WTC11 (cell line): ENCODE measurements around the gene IL4R. TPM values are rescaled to one million over a fixed set of nuclear protein-coding genes. Genes with fewer than 3 reads are reported as not detected.

ENCODE experiments used
- ATAC-seq: fragments of 200-7000 bp; cut with Tn5 transposase; 2 replicates; pipeline ENCODE4 v1.10.0; 2021; ENCODE audit warnings: mild to moderate bottlenecking, moderate library complexity
- CTCF ChIA-PET: fragments of 300-600 bp; sonication (Branson Sonifier 250); formaldehyde crosslinking; loops from one replicate; lab custom pipeline; 2021; ENCODE audit warnings: antibody characterized with exemption; lab: Charles Lee
- POLR2A ChIA-PET: fragments of 350-600 bp; sonication (Branson Sonifier 250); formaldehyde crosslinking; loops from one replicate; lab custom pipeline; 2021; ENCODE audit warnings: antibody characterized with exemption; lab: Charles Lee
- DNase-seq: peaks from one replicate; pipeline ENCODE4 v3.0.0; 2021; ENCODE audit warnings: low spot score
- H3K27ac Mint-ChIP-seq: 2 replicates; pipeline ENCODE4 v1.8.0; 2021; ENCODE audit warnings: mixed read lengths
- H3K27me3 Mint-ChIP-seq: 2 replicates; pipeline ENCODE4 v1.8.0; 2021; ENCODE audit warnings: low read depth, mild to moderate bottlenecking, moderate library complexity, mixed read lengths
- H3K36me3 Mint-ChIP-seq: 2 replicates; pipeline ENCODE4 v1.8.0; 2021; ENCODE audit warnings: mixed read lengths
- H3K4me1 Mint-ChIP-seq: 2 replicates; pipeline ENCODE4 v1.8.0; 2022; ENCODE audit warnings: mixed read lengths
- H3K4me3 Mint-ChIP-seq: 2 replicates; pipeline ENCODE4 v1.8.0; 2021; ENCODE audit warnings: mild to moderate bottlenecking, moderate library complexity, mixed read lengths
- H3K9me3 Mint-ChIP-seq: 2 replicates; pipeline ENCODE4 v1.8.0; 2021; ENCODE audit warnings: mixed read lengths
- ATF1 ChIP-seq: sonication (generic); formaldehyde crosslinking; IDR thresholded peaks from 2 replicates; pipeline ENCODE4 v1.8.1; 2023; ENCODE audit warnings: mild to moderate bottlenecking, moderate library complexity, missing genetic modification reagents
- CBFB ChIP-seq: sonication (generic); formaldehyde crosslinking; IDR thresholded peaks from 2 replicates; pipeline ENCODE4 v1.8.1; 2022; ENCODE audit warnings: mild to moderate bottlenecking, low read depth, missing genetic modification reagents
- CREB1 ChIP-seq: sonication (generic); formaldehyde crosslinking; IDR thresholded peaks from 2 replicates; pipeline ENCODE4 v1.8.0; 2023; ENCODE audit warnings: mild to moderate bottlenecking, missing genetic modification reagents
- FOXP1 ChIP-seq: sonication (generic); formaldehyde crosslinking; IDR thresholded peaks from 2 replicates; pipeline ENCODE4 v1.8.0; 2022; ENCODE audit warnings: missing genetic modification reagents, mild to moderate bottlenecking, moderate library complexity, borderline replicate concordance
- IRF2 ChIP-seq: sonication (generic); formaldehyde crosslinking; IDR thresholded peaks from 2 replicates; pipeline ENCODE4 v1.8.0; 2022; ENCODE audit warnings: low read depth, missing genetic modification reagents, borderline replicate concordance
- JAZF1 ChIP-seq: fragments of 250-450 bp; sonication (Bioruptor Pico); IDR thresholded peaks from 2 replicates; pipeline ENCODE4 v1.9.0; 2021; ENCODE audit warnings: moderate library complexity, mild to moderate bottlenecking, inconsistent platforms
- MYBL2 ChIP-seq: sonication (generic); formaldehyde crosslinking; IDR thresholded peaks from 2 replicates; pipeline ENCODE4 v1.8.1; 2023; ENCODE audit warnings: mild to moderate bottlenecking, moderate library complexity, missing genetic modification reagents
- NR1H2 ChIP-seq: sonication (generic); formaldehyde crosslinking; IDR thresholded peaks from 2 replicates; pipeline ENCODE4 v1.9.0; 2021; ENCODE audit warnings: mild to moderate bottlenecking, moderate library complexity, missing genetic modification reagents
- NR2C2 ChIP-seq: sonication (generic); formaldehyde crosslinking; IDR thresholded peaks from 2 replicates; pipeline ENCODE4 v1.8.0; 2022; ENCODE audit warnings: mild to moderate bottlenecking, missing genetic modification reagents
- PRRX2 ChIP-seq: fragments of 250-450 bp; sonication (Bioruptor Pico); IDR thresholded peaks from 2 replicates; pipeline ENCODE4 v1.8.0; 2021; ENCODE audit warnings: mild to moderate bottlenecking
- SOX15 ChIP-seq: fragments of 250-450 bp; sonication (Bioruptor Pico); IDR thresholded peaks from 2 replicates; pipeline ENCODE4 v1.9.0; 2021; ENCODE audit warnings: mild to moderate bottlenecking
- ZNF232 ChIP-seq: sonication (generic); formaldehyde crosslinking; IDR thresholded peaks from 2 replicates; pipeline ENCODE4 v1.8.0; 2022; ENCODE audit warnings: mild to moderate bottlenecking, missing genetic modification reagents
- total RNA-seq: library from RNA; stranded (reverse); gene quantifications from 3 replicates; pipeline ENCODE4 v1.2.3, GENCODE V29; 2021
- TF ChIP-seq, protein P1 (sequence below): sonication (generic); formaldehyde crosslinking; IDR thresholded peaks from 2 replicates; pipeline ENCODE4 v1.8.1; 2023; ENCODE audit warnings: mild to moderate bottlenecking, missing genetic modification reagents, borderline replicate concordance
- TF ChIP-seq, protein P2 (sequence below): sonication (generic); formaldehyde crosslinking; IDR thresholded peaks from 2 replicates; pipeline ENCODE4 v1.8.0; 2023; ENCODE audit warnings: missing genetic modification reagents, mild to moderate bottlenecking, borderline replicate concordance
- TF ChIP-seq, protein P3 (sequence below): sonication (generic); formaldehyde crosslinking; IDR thresholded peaks from 2 replicates; pipeline ENCODE4 v1.8.1; 2023; ENCODE audit warnings: mild to moderate bottlenecking, missing genetic modification reagents
- TF ChIP-seq, protein P4 (sequence below): fragments of 250-450 bp; sonication (Bioruptor Pico); IDR thresholded peaks from 2 replicates; pipeline ENCODE4 v1.9.0; 2021; ENCODE audit warnings: moderate library complexity, mild to moderate bottlenecking, inconsistent platforms, borderline replicate concordance
- TF ChIP-seq, protein P5 (sequence below): sonication (generic); formaldehyde crosslinking; IDR thresholded peaks from 2 replicates; pipeline ENCODE4 v1.8.1; 2022; ENCODE audit warnings: mild to moderate bottlenecking, missing genetic modification reagents, moderate library complexity, borderline replicate concordance

The IL4R gene
- total RNA-seq, 1 experiment from 2014 or later, result 28.7 TPM

DNA sequence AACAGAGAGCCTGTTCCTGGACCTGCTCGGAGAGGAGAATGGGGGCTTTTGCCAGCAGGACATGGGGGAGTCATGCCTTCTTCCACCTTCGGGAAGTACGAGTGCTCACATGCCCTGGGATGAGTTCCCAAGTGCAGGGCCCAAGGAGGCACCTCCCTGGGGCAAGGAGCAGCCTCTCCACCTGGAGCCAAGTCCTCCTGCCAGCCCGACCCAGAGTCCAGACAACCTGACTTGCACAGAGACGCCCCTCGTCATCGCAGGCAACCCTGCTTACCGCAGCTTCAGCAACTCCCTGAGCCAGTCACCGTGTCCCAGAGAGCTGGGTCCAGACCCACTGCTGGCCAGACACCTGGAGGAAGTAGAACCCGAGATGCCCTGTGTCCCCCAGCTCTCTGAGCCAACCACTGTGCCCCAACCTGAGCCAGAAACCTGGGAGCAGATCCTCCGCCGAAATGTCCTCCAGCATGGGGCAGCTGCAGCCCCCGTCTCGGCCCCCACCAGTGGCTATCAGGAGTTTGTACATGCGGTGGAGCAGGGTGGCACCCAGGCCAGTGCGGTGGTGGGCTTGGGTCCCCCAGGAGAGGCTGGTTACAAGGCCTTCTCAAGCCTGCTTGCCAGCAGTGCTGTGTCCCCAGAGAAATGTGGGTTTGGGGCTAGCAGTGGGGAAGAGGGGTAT is 48.9 kb downstream of the IL4R start (continued):
- TF ChIP-seq CBFB (CRISPR knock-in tag) (no peak), SOX15 (CRISPR knock-in tag) (no peak), NR2C2 (CRISPR knock-in tag) (no peak), PRRX2 (CRISPR knock-in tag) (no peak)
- TF ChIP-seq, protein P1, sequence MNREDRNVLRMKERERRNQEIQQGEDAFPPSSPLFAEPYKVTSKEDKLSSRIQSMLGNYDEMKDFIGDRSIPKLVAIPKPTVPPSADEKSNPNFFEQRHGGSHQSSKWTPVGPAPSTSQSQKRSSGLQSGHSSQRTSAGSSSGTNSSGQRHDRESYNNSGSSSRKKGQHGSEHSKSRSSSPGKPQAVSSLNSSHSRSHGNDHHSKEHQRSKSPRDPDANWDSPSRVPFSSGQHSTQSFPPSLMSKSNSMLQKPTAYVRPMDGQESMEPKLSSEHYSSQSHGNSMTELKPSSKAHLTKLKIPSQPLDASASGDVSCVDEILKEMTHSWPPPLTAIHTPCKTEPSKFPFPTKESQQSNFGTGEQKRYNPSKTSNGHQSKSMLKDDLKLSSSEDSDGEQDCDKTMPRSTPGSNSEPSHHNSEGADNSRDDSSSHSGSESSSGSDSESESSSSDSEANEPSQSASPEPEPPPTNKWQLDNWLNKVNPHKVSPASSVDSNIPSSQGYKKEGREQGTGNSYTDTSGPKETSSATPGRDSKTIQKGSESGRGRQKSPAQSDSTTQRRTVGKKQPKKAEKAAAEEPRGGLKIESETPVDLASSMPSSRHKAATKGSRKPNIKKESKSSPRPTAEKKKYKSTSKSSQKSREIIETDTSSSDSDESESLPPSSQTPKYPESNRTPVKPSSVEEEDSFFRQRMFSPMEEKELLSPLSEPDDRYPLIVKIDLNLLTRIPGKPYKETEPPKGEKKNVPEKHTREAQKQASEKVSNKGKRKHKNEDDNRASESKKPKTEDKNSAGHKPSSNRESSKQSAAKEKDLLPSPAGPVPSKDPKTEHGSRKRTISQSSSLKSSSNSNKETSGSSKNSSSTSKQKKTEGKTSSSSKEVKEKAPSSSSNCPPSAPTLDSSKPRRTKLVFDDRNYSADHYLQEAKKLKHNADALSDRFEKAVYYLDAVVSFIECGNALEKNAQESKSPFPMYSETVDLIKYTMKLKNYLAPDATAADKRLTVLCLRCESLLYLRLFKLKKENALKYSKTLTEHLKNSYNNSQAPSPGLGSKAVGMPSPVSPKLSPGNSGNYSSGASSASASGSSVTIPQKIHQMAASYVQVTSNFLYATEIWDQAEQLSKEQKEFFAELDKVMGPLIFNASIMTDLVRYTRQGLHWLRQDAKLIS (CRISPR knock-in tag), result no peak

- ChIA-PET POLR2A (no interaction called here), CTCF (interaction anchor here (0.7 to 2.4 kb wide), 3 partner anchors 125 to 184 kb away, joined by 3 to 11 read pairs (median 6); no protein-coding TSS in a partner anchor)
- H3K4me1 Mint-ChIP-seq, result peaks cover 3% of the 10 kb centered on the region; the same call in 1 of the 2 replicates
- H3K27me3 Mint-ChIP-seq, result no peaks in the 10 kb centered on the region
- H3K27ac Mint-ChIP-seq, result no peak overlapping the region
- no peak overlapping the region for H3K4me3 Mint-ChIP-seq
- H3K9me3 Mint-ChIP-seq, result peaks cover 8% of the 10 kb centered on the region; the same call in 1 of the 2 replicates
- DNase-seq (no peak), ATAC-seq (no peak)
- H3K36me3 Mint-ChIP-seq, result peaks cover 21% of the 10 kb centered on the region
- TF ChIP-seq, protein P2, sequence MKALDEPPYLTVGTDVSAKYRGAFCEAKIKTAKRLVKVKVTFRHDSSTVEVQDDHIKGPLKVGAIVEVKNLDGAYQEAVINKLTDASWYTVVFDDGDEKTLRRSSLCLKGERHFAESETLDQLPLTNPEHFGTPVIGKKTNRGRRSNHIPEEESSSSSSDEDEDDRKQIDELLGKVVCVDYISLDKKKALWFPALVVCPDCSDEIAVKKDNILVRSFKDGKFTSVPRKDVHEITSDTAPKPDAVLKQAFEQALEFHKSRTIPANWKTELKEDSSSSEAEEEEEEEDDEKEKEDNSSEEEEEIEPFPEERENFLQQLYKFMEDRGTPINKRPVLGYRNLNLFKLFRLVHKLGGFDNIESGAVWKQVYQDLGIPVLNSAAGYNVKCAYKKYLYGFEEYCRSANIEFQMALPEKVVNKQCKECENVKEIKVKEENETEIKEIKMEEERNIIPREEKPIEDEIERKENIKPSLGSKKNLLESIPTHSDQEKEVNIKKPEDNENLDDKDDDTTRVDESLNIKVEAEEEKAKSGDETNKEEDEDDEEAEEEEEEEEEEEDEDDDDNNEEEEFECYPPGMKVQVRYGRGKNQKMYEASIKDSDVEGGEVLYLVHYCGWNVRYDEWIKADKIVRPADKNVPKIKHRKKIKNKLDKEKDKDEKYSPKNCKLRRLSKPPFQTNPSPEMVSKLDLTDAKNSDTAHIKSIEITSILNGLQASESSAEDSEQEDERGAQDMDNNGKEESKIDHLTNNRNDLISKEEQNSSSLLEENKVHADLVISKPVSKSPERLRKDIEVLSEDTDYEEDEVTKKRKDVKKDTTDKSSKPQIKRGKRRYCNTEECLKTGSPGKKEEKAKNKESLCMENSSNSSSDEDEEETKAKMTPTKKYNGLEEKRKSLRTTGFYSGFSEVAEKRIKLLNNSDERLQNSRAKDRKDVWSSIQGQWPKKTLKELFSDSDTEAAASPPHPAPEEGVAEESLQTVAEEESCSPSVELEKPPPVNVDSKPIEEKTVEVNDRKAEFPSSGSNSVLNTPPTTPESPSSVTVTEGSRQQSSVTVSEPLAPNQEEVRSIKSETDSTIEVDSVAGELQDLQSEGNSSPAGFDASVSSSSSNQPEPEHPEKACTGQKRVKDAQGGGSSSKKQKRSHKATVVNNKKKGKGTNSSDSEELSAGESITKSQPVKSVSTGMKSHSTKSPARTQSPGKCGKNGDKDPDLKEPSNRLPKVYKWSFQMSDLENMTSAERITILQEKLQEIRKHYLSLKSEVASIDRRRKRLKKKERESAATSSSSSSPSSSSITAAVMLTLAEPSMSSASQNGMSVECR (CRISPR knock-in tag), result no peak
- TF ChIP-seq, protein P3, sequence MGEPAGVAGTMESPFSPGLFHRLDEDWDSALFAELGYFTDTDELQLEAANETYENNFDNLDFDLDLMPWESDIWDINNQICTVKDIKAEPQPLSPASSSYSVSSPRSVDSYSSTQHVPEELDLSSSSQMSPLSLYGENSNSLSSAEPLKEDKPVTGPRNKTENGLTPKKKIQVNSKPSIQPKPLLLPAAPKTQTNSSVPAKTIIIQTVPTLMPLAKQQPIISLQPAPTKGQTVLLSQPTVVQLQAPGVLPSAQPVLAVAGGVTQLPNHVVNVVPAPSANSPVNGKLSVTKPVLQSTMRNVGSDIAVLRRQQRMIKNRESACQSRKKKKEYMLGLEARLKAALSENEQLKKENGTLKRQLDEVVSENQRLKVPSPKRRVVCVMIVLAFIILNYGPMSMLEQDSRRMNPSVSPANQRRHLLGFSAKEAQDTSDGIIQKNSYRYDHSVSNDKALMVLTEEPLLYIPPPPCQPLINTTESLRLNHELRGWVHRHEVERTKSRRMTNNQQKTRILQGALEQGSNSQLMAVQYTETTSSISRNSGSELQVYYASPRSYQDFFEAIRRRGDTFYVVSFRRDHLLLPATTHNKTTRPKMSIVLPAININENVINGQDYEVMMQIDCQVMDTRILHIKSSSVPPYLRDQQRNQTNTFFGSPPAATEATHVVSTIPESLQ (CRISPR knock-in tag), result no peak
- TF ChIP-seq, protein P4, sequence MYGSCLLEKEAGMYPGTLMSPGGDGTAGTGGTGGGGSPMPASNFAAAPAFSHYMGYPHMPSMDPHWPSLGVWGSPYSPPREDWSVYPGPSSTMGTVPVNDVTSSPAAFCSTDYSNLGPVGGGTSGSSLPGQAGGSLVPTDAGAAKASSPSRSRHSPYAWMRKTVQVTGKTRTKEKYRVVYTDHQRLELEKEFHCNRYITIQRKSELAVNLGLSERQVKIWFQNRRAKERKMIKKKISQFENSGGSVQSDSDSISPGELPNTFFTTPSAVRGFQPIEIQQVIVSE (CRISPR knock-in tag), result no peak
- TF ChIP-seq FOXP1 (CRISPR knock-in tag) (no peak), MYBL2 (no peak), IRF2 (CRISPR knock-in tag) (no peak), NR1H2 (CRISPR knock-in tag) (no peak), ATF1 (CRISPR knock-in tag) (no peak), JAZF1 (CRISPR knock-in tag) (no peak), CREB1 (CRISPR knock-in tag) (no peak), ZNF232 (CRISPR knock-in tag) (no peak)
- TF ChIP-seq, protein P5, sequence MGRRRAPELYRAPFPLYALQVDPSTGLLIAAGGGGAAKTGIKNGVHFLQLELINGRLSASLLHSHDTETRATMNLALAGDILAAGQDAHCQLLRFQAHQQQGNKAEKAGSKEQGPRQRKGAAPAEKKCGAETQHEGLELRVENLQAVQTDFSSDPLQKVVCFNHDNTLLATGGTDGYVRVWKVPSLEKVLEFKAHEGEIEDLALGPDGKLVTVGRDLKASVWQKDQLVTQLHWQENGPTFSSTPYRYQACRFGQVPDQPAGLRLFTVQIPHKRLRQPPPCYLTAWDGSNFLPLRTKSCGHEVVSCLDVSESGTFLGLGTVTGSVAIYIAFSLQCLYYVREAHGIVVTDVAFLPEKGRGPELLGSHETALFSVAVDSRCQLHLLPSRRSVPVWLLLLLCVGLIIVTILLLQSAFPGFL (CRISPR knock-in tag), result no peak
Observed at GRCh38 chr16:27363246-27363632, 49.5 kb downstream of the IL4R start.
